ENCODE data around the gene CDC42BPA. TPM values are rescaled to one million over a fixed set of nuclear protein-coding genes. Genes with fewer than 3 reads are reported as not detected.

CDC42BPA gene
- total RNA-seq, 1 experiment from 2014 or later: 30.1 TPM

- Histone ChIP-seq H3K4me2 (ENCODE audit: insufficient read depth, insufficient read length, low read length) (no peak overlapping the region), H3K23me2 (ENCODE audit: insufficient read length, low read depth, low read length, poor library complexity, severe bottlenecking) (no peaks in the 10 kb centered on the region), H4K8ac (replicated peaks; ENCODE audit: insufficient read length, low read depth, low read length) (no peak overlapping the region), H3K23ac (ENCODE audit: insufficient read length, low read depth, low read length) (no peak overlapping the region), H2BK20ac (ENCODE audit: low read depth, low read length, poor library complexity, severe bottlenecking) (no peak overlapping the region), H3K79me2 (ENCODE audit: insufficient read depth, low read length) (no peaks in the 10 kb centered on the region), H3K9me3 (ENCODE audit: control insufficient read depth, low read depth, low read length) (no peaks in the 10 kb centered on the region), H2AFZ (ENCODE audit: low read length) (no peak overlapping the region), H4K91ac (ENCODE audit: insufficient read length, low read depth, low read length) (no peak overlapping the region), H3K4ac (ENCODE audit: low read depth, low read length) (no peak overlapping the region), H3K56ac (ENCODE audit: insufficient read length, low read depth, low read length) (no peak overlapping the region), H3K4me1 (ENCODE audit: insufficient read depth, low read length) (no peaks in the 10 kb centered on the region; the same call in 1 of the 2 replicates), H4K5ac (ENCODE audit: insufficient read length, low read depth, low read length) (no peak overlapping the region), H3T11ph (ENCODE audit: low read length) (no peak overlapping the region), H2BK15ac (ENCODE audit: low read depth, low read length) (no peak overlapping the region), H4K20me1 (ENCODE audit: control insufficient read depth, insufficient read depth, insufficient read length) (no peaks in the 10 kb centered on the region), H3K27ac (ENCODE audit: insufficient read length, low read depth, low read length) (no peak overlapping the region), H2BK5ac (ENCODE audit: insufficient read length, low read length) (no peak overlapping the region), H2BK120ac (ENCODE audit: low read depth, low read length, poor library complexity, severe bottlenecking) (no peak overlapping the region), H3K79me1 (ENCODE audit: insufficient read depth, low read depth, low read length, poor library complexity, severe bottlenecking) (peaks cover 5% of the 10 kb centered on the region), H3K14ac (ENCODE audit: insufficient read depth, low read length) (no peak overlapping the region), H3K9ac (ENCODE audit: extremely low read depth, insufficient read length, low read length) (no peak overlapping the region), H2BK12ac (ENCODE audit: insufficient read length, low read depth, low read length) (no peak overlapping the region), H2AK5ac (ENCODE audit: insufficient read length, low read length) (no peak overlapping the region), H3K27me3 (ENCODE audit: insufficient read depth, low read length) (no peaks in the 10 kb centered on the region), H3K18ac (ENCODE audit: insufficient read length, low read depth, low read length) (no peak overlapping the region)
- H3K4me3 Mint-ChIP-seq: no peak overlapping the region
- peaks cover 4 to 16% (median 15%) of the 10 kb centered on the region in 3 experiments for H3K36me3 Mint-ChIP-seq (ENCODE audit: insufficient read depth in 1 of 3, low read depth in 3 of 3)
- no CpG with 5 or more reads among the region's 6 CpGs for WGBS (ENCODE audit: extremely low coverage, insufficient read length, low lambda C conversion rate)
- DNase-seq: no peak
- H3K27ac Mint-ChIP-seq: peak overlapping the region in 2 of 3 experiments; percentile 34 to 57; a peak in 2 of 7 replicates
- peaks cover 18 to 31% of the 10 kb centered on the region in 2 experiments for H3K4me1 Mint-ChIP-seq
- H3K27me3 Mint-ChIP-seq (ENCODE audit: low read depth): peaks cover 2% of the 10 kb centered on the region; the same call in 1 of the 2 replicates
- no peak for TF ChIP-seq CTCF (conservative IDR thresholded peaks at IDR 0.05)
- peaks cover 5 to 16% of the 10 kb centered on the region in 2 experiments for H3K9me3 Mint-ChIP-seq
These were observed 367.4 kb downstream of the CDC42BPA start for GRCh38 chr1:226950871-226951270.

Data from H9 (cell line).